ENCODE data around the gene FHIT. TPM values are rescaled to one million over a fixed set of nuclear protein-coding genes. Genes with fewer than 3 reads are reported as not detected.
"Not testable (repeated sequence)": the region's sequence is repeated elsewhere in the genome, so short reads cannot be mapped to it uniquely, and the experiment has no call there.

FHIT gene
- total and polyA plus RNA-seq, 8 donors, result 1.8 to 10.6 (median 7.1) TPM

- intact Hi-C loops (cut with DNase I; ENCODE audit: low total_unique reads), result no loop called here
- TF ChIP-seq POLR2AphosphoS5 (IDR thresholded peaks at IDR 0.05) (no peak), POLR2A (IDR thresholded peaks at IDR 0.05) (no peak), EP300 (IDR thresholded peaks at IDR 0.05) (no peak)
- TF ChIP-seq, protein P1, sequence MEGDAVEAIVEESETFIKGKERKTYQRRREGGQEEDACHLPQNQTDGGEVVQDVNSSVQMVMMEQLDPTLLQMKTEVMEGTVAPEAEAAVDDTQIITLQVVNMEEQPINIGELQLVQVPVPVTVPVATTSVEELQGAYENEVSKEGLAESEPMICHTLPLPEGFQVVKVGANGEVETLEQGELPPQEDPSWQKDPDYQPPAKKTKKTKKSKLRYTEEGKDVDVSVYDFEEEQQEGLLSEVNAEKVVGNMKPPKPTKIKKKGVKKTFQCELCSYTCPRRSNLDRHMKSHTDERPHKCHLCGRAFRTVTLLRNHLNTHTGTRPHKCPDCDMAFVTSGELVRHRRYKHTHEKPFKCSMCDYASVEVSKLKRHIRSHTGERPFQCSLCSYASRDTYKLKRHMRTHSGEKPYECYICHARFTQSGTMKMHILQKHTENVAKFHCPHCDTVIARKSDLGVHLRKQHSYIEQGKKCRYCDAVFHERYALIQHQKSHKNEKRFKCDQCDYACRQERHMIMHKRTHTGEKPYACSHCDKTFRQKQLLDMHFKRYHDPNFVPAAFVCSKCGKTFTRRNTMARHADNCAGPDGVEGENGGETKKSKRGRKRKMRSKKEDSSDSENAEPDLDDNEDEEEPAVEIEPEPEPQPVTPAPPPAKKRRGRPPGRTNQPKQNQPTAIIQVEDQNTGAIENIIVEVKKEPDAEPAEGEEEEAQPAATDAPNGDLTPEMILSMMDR (IDR thresholded peaks at IDR 0.05), result no peak
- Histone ChIP-seq H3K4me1 (peaks cover 0 to under 1% (median 0%) of the 10 kb centered on the region in 4 donors), H3K36me3 (no peaks in the 10 kb centered on the region), H3K27me3 (no peaks in the 10 kb centered on the region), H3K27ac (no peak overlapping the region), H3K9me3 (peaks cover 0 to 1% (median under 1%) of the 10 kb centered on the region in 4 donors), H3K4me3 (no peak overlapping the region)
- WGBS, 5 donors, result 80 to 93% (median 92%) methylated on average over 7 of the region's 7 CpGs
- DNase-seq, result no peak
Observed at GRCh38 chr3:61222467-61222866, 28.8 kb downstream of the FHIT start.

GRCh38 chr3:61221759-61222362, 29.4 kb downstream of the FHIT start:
- Histone ChIP-seq H3K27me3 (no peaks in the 10 kb centered on the region), H3K4me3 (no peak overlapping the region), H3K4me1 (no peaks in the 10 kb centered on the region), H3K36me3 (no peaks in the 10 kb centered on the region), H3K27ac (no peak overlapping the region), H3K9me3 (peaks cover 0 to 6% (median 3%) of the 10 kb centered on the region in 4 donors)
- DNase-seq, result no peak
- intact Hi-C loops (cut with DNase I; ENCODE audit: low total_unique reads), result no loop called here
- WGBS, 5 donors, result 48 to 81% (median 76%) methylated on average over 6 of the region's 6 CpGs
- TF ChIP-seq EP300 (IDR thresholded peaks at IDR 0.05) (no peak), POLR2AphosphoS5 (IDR thresholded peaks at IDR 0.05) (no peak), POLR2A (IDR thresholded peaks at IDR 0.05) (no peak)
- TF ChIP-seq, protein P1 (IDR thresholded peaks at IDR 0.05), result no peak

- Histone ChIP-seq H3K27me3 (no peaks in the 10 kb centered on the region), H3K36me3 (no peaks in the 10 kb centered on the region), H3K4me1 (no peaks in the 10 kb centered on the region), H3K27ac (no peak overlapping the region), H3K4me3 (no peak overlapping the region), H3K9me3 (peaks cover 0 to 7% (median 3%) of the 10 kb centered on the region in 4 donors)
- TF ChIP-seq, protein P1 (IDR thresholded peaks at IDR 0.05), result no peak
- TF ChIP-seq POLR2A (IDR thresholded peaks at IDR 0.05), result no peak
- no peak for TF ChIP-seq POLR2AphosphoS5 (IDR thresholded peaks at IDR 0.05)
- no peak for TF ChIP-seq EP300 (IDR thresholded peaks at IDR 0.05)
- intact Hi-C loops (cut with DNase I; ENCODE audit: low total_unique reads), result no loop called here
- WGBS, 5 donors, result 62 to 83% (median 77%) methylated on average over 4 of the region's 4 CpGs
- DNase-seq, result no peak
Observed at GRCh38 chr3:61218504-61218903, 32.7 kb downstream of the FHIT start.

- H3K27me3 ChIP-seq; H3K4me3 ChIP-seq; H3K36me3 ChIP-seq; DNase-seq; H3K4me1 ChIP-seq; intact Hi-C loops (cut with DNase I; ENCODE audit: low total_unique reads); H3K27ac ChIP-seq: not testable (repeated sequence)
- WGBS, 5 donors, result 93 to 98% (median 95%) methylated on average over 3 of the region's 3 CpGs
- H3K9me3 ChIP-seq, result peaks cover 0 to 16% (median 3%) of the 10 kb centered on the region in 4 donors
Observed at GRCh38 chr3:61216171-61216570, 35.1 kb downstream of the FHIT start.

- H3K27ac ChIP-seq, result no peak overlapping the region
- no peaks in the 10 kb centered on the region for H3K4me1 ChIP-seq
- no peaks in the 10 kb centered on the region for H3K9me3 ChIP-seq
- no peak overlapping the region for H3K4me3 ChIP-seq
- H3K27me3 ChIP-seq, result no peaks in the 10 kb centered on the region
- intact Hi-C loops (cut with DNase I; ENCODE audit: low total_unique reads), result no loop called here
- H3K36me3 ChIP-seq, result no peaks in the 10 kb centered on the region
- TF ChIP-seq, protein P1 (IDR thresholded peaks at IDR 0.05), result no peak
- TF ChIP-seq POLR2A (IDR thresholded peaks at IDR 0.05) (no peak), POLR2AphosphoS5 (IDR thresholded peaks at IDR 0.05) (no peak), EP300 (IDR thresholded peaks at IDR 0.05) (no peak)
- no peak for DNase-seq
- 90 to 97% (median 95%) methylated on average over 16 to 17 of the region's 17 CpGs for WGBS, 5 donors
Observed at GRCh38 chr3:61202086-61202485, 49.2 kb downstream of the FHIT start.
